Kidney (tissue), 14 donors: ENCODE data around the gene MTFP1. TPM values are rescaled to one million over a fixed set of nuclear protein-coding genes. Genes with fewer than 3 reads are reported as not detected.

Experiments
- DNase-seq, 5 donors: peaks; one replicate each; pipeline ENCODE4 v3.0.0-alpha.2; 2013 to 2020
- FAIRE-seq: peaks from 2 replicates; lab custom pipeline; 2012; peaks lifted over from hg19 to GRCh38; lab: Jason Lieb, UNC
- H3K27ac ChIP-seq, 2 donors: one replicate each; pipeline ENCODE4 v1.7.0; 2013; ENCODE audit warnings: low read depth in 2 of 2, low read length in 2 of 2, inconsistent platforms in 1 of 2
- H3K27me3 ChIP-seq: one replicate; pipeline ENCODE4 v1.7.1; 2013; ENCODE audit warnings: low read length, inconsistent platforms; ENCODE audit not compliant: control insufficient read depth, insufficient read depth
- H3K36me3 ChIP-seq, 3 donors: one replicate each; pipeline versions ENCODE4 v1.7.0 to v1.7.1; 2013; ENCODE audit warnings: low read length in 3 of 3, control low read depth in 1 of 3, inconsistent platforms in 1 of 3; ENCODE audit not compliant: insufficient read depth in 3 of 3, control insufficient read depth in 2 of 3
- H3K4me1 ChIP-seq, 3 donors: one replicate each; pipeline versions ENCODE4 v1.7.0 to v1.7.1; 2013; ENCODE audit warnings: low read length in 3 of 3, inconsistent platforms in 1 of 3, low read depth in 1 of 3; ENCODE audit not compliant: control insufficient read depth in 2 of 3, insufficient read depth in 2 of 3
- H3K4me3 ChIP-seq, 3 donors: one replicate each; pipeline versions ENCODE4 v1.7.0 to v1.8.1; 2013; ENCODE audit warnings: low read length in 3 of 3, control low read depth in 1 of 3, inconsistent platforms in 1 of 3
- H3K9ac ChIP-seq, 3 donors: one replicate each; pipeline versions ENCODE4 v1.7.0 to v1.7.1; 2013; ENCODE audit warnings: low read length in 3 of 3, control low read depth in 1 of 3, inconsistent platforms in 1 of 3
- H3K9me3 ChIP-seq, 3 donors: one replicate each; pipeline versions ENCODE4 v1.7.0 to v1.7.1; 2013; ENCODE audit warnings: low read length in 3 of 3, control low read depth in 1 of 3, inconsistent platforms in 1 of 3; ENCODE audit not compliant: control insufficient read depth in 2 of 3, insufficient read depth in 1 of 3
- intact Hi-C: fragments of 100-400 bp; cut with DNase I; formaldehyde crosslinking; loops from one replicate; pipeline ENCODE4 v1.11.1; 2022
- polyA plus RNA-seq: library from polyadenylated mRNA; stranded (reverse); fragments of 350-450 nt; fragmentation: Illumina TruSeq; extraction: RNeasy Lipid Tissue Mini Kit (QIAGEN cat#74804); gene quantifications from one replicate; pipeline ENCODE4 v1.2.3, GENCODE V29; 2014; ENCODE audit warnings: low read depth, low replicate concordance; ENCODE audit not compliant: insufficient read depth
- total RNA-seq: library from RNA; stranded (reverse); fragmentation: NEBNext Ultra II Directional; extraction: Animal tissue kit (Norgen Biotek cat#: 25700); gene quantifications from one replicate; pipeline ENCODE4 v1.2.1, GENCODE V29; 2021
- TF ChIP-seq, protein P1 (sequence below): IDR thresholded peaks from 3 replicates; pipeline ENCODE4 v1.5.1; 2012; ENCODE audit warnings: mild to moderate bottlenecking, moderate library complexity, borderline replicate concordance; ENCODE audit not compliant: insufficient read depth; ENCODE audit errors: extremely low read depth
- donor health status: control.
- donor health status: control.
- donor health status: control.
- donor health status: control.
- donor health status: control.
- donor health status: DM: yes; HTN: yes; CAD: no.
- donor health status: Normal renal cell carcinoma (clear cell type).

Gene MTFP1
- total and polyA plus RNA-seq, 2 donors from 2014 or later = 8.1 to 82.6 TPM

- TF ChIP-seq, protein P1, sequence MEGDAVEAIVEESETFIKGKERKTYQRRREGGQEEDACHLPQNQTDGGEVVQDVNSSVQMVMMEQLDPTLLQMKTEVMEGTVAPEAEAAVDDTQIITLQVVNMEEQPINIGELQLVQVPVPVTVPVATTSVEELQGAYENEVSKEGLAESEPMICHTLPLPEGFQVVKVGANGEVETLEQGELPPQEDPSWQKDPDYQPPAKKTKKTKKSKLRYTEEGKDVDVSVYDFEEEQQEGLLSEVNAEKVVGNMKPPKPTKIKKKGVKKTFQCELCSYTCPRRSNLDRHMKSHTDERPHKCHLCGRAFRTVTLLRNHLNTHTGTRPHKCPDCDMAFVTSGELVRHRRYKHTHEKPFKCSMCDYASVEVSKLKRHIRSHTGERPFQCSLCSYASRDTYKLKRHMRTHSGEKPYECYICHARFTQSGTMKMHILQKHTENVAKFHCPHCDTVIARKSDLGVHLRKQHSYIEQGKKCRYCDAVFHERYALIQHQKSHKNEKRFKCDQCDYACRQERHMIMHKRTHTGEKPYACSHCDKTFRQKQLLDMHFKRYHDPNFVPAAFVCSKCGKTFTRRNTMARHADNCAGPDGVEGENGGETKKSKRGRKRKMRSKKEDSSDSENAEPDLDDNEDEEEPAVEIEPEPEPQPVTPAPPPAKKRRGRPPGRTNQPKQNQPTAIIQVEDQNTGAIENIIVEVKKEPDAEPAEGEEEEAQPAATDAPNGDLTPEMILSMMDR = no peak
- H3K36me3 ChIP-seq = no peaks in the 10 kb centered on the region
- intact Hi-C loops = no loop called here
- H3K4me1 ChIP-seq = peaks cover 0 to 18% (median 4%) of the 10 kb centered on the region in 3 donors
- no peak overlapping the region for H3K9ac ChIP-seq
- peak in 1 of 5 donors; percentile 14 for DNase-seq
- no peaks in the 10 kb centered on the region for H3K9me3 ChIP-seq
- no peak overlapping the region for H3K27ac ChIP-seq
- no peak for FAIRE-seq
- no peaks in the 10 kb centered on the region for H3K27me3 ChIP-seq
- no peak overlapping the region for H3K4me3 ChIP-seq
These were observed 2.3 kb downstream of the MTFP1 start for GRCh38 chr22:30427871-30428270.

DNA sequence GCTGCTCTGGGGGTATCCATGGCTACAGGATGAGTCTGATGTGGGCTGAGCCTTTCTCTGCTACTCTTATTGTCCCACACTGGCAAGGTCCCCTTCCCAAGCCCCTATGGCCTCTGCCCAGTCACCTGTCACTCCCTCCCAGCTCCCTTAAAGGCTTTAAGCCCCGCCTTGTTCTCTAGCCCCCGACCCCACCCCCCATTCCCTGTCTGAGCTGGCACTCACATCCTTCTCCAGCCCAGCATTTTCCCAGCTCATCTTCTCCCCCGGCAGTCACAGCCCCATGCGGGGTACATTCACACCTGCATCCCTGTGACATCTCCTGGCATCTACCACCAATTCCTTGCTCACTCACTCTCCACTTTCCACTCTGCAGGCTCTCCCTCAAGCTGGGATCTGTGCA is 4.3 kb downstream of the MTFP1 start:
- intact Hi-C loops = no loop called here
- Histone ChIP-seq H3K9me3 (no peaks in the 10 kb centered on the region), H3K27me3 (no peaks in the 10 kb centered on the region), H3K4me3 (no peak overlapping the region), H3K27ac (no peak overlapping the region), H3K9ac (no peak overlapping the region), H3K4me1 (peaks cover 0 to 13% (median 4%) of the 10 kb centered on the region in 3 donors), H3K36me3 (no peaks in the 10 kb centered on the region)
- FAIRE-seq (no peak), DNase-seq (peak in 1 of 5 donors; percentile 29)
- TF ChIP-seq, protein P1 = no peak

GRCh38 chr22:30430933-30431332 is 5.4 kb downstream of the MTFP1 start:
- TF ChIP-seq, protein P1 = no peak
- intact Hi-C loops = no loop called here
- H3K27ac ChIP-seq = no peak overlapping the region
- no peaks in the 10 kb centered on the region for H3K36me3 ChIP-seq
- H3K9ac ChIP-seq = no peak overlapping the region
- DNase-seq (peak in 1 of 5 donors; percentile 39), FAIRE-seq (no peak)
- H3K27me3 ChIP-seq = no peaks in the 10 kb centered on the region
- H3K4me1 ChIP-seq = peaks cover 0 to 11% (median 4%) of the 10 kb centered on the region in 3 donors
- H3K4me3 ChIP-seq = no peak overlapping the region
- H3K9me3 ChIP-seq = no peaks in the 10 kb centered on the region

GRCh38 chr22:30432096-30432495 is 6.5 kb downstream of the MTFP1 start:
- H3K9ac ChIP-seq = no peak overlapping the region
- H3K4me3 ChIP-seq = no peak overlapping the region
- no peak for FAIRE-seq
- no peaks in the 10 kb centered on the region for H3K27me3 ChIP-seq
- TF ChIP-seq, protein P1 = no peak
- H3K9me3 ChIP-seq = no peaks in the 10 kb centered on the region
- H3K27ac ChIP-seq = no peak overlapping the region
- no peaks in the 10 kb centered on the region for H3K36me3 ChIP-seq
- intact Hi-C loops = no loop called here
- peak in 1 of 5 donors; percentile 26 for DNase-seq
- H3K4me1 ChIP-seq = peaks cover 0 to 3% (median 0%) of the 10 kb centered on the region in 3 donors
